Coronary artery (tissue), 2 donors: Measurements from ENCODE around the gene NXPH4.

Source experiments
- DNase-seq: peaks from one replicate; pipeline ENCODE4 v3.0.0-alpha.2; 2017; ENCODE audit warnings: low spot score
- H3K27ac ChIP-seq, 2 donors: fragments of 200-600 bp; sonication (generic); one replicate each; pipeline ENCODE4 v1.5.1; 2016 to 2019
- H3K4me3 ChIP-seq: fragments of 200-600 bp; sonication (generic); 2 replicates; pipeline ENCODE4 v1.5.1; 2016; ENCODE audit warnings: mild to moderate bottlenecking, moderate library complexity
- CTCF ChIP-seq: fragments of 200-600 bp; sonication (generic); IDR thresholded peaks from one replicate; pipeline ENCODE4 v1.5.1; 2019; ENCODE audit warnings: antibody characterized with exemption

NXPH4 gene

GRCh38 chr12:57170927-57171326 is 45.7 kb upstream of the NXPH4 start:
- Histone ChIP-seq H3K27ac (peak overlapping the region in 1 of 2 donors; percentile 38), H3K4me3 (no peak overlapping the region)
- TF ChIP-seq CTCF = no peak
- DNase-seq = no peak

GRCh38 chr12:57171668-57172067 is 44.9 kb upstream of the NXPH4 start:
- DNase-seq = no peak
- no peak for TF ChIP-seq CTCF
- Histone ChIP-seq H3K27ac (peak overlapping the region in 1 of 2 donors; percentile 38), H3K4me3 (no peak overlapping the region)

GRCh38 chr12:57173089-57173488 is 43.5 kb upstream of the NXPH4 start:
- Histone ChIP-seq H3K4me3 (no peak overlapping the region), H3K27ac (peak overlapping the region in 1 of 2 donors; percentile 48)
- no peak for DNase-seq
- TF ChIP-seq CTCF = peak; percentile 52

GRCh38 chr12:57173683-57174082 is 42.9 kb upstream of the NXPH4 start:
- TF ChIP-seq CTCF = no peak
- no peak for DNase-seq
- Histone ChIP-seq H3K27ac (no peak overlapping the region), H3K4me3 (no peak overlapping the region)

GRCh38 chr12:57175428-57176138 is 41.0 kb upstream of the NXPH4 start:
- peak; percentile 81 for TF ChIP-seq CTCF
- Histone ChIP-seq H3K27ac (peak overlapping the region in 1 of 2 donors; percentile 65), H3K4me3 (no peak overlapping the region)
- peak; percentile 86 for DNase-seq

GRCh38 chr12:57176139-57176477 is 40.5 kb upstream of the NXPH4 start:
- peak overlapping the region in 1 of 2 donors; percentile 65 for H3K27ac ChIP-seq
- TF ChIP-seq CTCF = peak; percentile 5
- no peak overlapping the region for H3K4me3 ChIP-seq
- no peak for DNase-seq

GRCh38 chr12:57176846-57177245 is 39.7 kb upstream of the NXPH4 start:
- TF ChIP-seq CTCF = no peak
- DNase-seq = no peak
- Histone ChIP-seq H3K4me3 (no peak overlapping the region), H3K27ac (no peak overlapping the region)
